Measurements from ENCODE around the gene ATP2A3. TPM values are rescaled to one million over a fixed set of nuclear protein-coding genes. Genes with fewer than 3 reads are reported as not detected.

ATP2A3 gene
- total and polyA plus RNA-seq, 10 donors: 103 to 240 (median 194) TPM

DNA sequence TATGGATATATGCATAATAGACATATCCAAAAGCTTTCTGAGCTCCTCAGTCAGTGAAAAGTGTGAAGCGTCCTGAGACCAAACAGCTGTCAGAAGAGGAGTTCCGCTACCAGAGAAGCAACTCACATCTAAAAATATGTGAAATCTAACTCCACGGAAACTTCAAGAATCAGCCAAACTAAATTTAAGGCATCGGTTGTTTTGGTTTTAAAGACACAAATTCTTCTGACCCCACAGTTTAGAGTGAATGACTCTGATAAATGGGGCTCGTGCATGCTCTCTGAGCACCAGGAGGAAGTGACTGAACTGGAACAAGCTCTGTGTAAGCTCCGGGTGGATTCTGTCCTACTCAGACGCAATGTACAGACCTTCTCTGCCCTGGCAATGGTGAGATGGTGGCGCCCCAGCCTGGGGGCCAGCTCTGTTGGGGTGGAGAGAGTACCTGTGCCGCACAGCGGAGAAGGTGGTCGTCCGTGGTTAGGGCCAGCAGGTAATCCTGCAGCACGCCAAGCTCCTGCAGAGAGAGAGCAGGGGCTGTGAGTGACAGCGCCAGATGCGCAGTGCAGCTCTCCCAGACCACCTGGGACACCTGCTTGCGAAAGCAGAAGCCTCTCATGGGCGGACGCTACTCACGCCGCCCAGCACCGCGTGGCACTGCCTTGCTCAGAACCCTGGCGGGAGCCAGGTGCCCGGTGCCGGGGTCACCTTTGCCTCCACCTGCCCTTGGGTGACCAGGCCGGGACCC is 44.4 kb upstream of the ATP2A3 start:
- TF ChIP-seq POLR2AphosphoS5 (IDR thresholded peaks at IDR 0.05): peak in 2 of 3 donors; percentile 19 to 50
- TF ChIP-seq POLR2A (IDR thresholded peaks at IDR 0.05): no peak
- Histone ChIP-seq H3K36me3 (peaks cover 0 to 89% (median 77%) of the 10 kb centered on the region in 6 donors), H3K27ac (peak overlapping the region in 6 of 8 donors; percentile 17 to 66 (median 38)), H3K4me1 (peaks cover 8 to 42% (median 15%) of the 10 kb centered on the region in 6 donors), H3K27me3 (replicated peaks in 1 of 7) (no peaks in the 10 kb centered on the region), H3K4me3 (no peak overlapping the region), H3K9me3 (no peaks in the 10 kb centered on the region)
- intact Hi-C loops (cut with DNase I; ENCODE audit: low total_unique reads): loop anchor here (10.0 kb wide), 1 partner anchor 144 kb away; no protein-coding TSS in a partner anchor
- no peak for DNase-seq
- WGBS, 5 donors: 81 to 92% (median 87%) methylated on average over 16 to 26 of the region's 26 CpGs

DNA sequence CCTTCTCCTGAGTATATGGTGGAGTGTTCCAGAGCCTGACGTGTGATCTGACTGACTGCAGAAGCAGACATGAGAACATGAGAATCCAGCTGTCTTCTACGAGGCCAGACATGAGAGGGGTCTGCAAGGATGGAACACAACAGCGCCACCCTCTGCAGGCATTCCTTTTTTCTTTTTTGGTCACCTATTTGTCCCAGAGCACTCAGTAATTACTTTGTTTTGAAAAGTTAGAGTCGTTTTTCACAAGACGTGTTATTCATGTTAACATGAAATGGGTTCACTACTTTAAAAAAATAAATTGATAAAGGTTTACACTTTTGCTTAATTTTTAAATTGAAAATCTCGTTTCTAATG is 43.8 kb upstream of the ATP2A3 start:
- no peak overlapping the region for H3K4me3 ChIP-seq
- intact Hi-C loops (cut with DNase I; ENCODE audit: low total_unique reads): loop anchor here (10.0 kb wide), 1 partner anchor 143 kb away; no protein-coding TSS in a partner anchor
- 68 to 84% (median 79%) methylated on average over 6 of the region's 6 CpGs for WGBS, 5 donors
- TF ChIP-seq POLR2A (IDR thresholded peaks at IDR 0.05): no peak
- TF ChIP-seq, protein P1, sequence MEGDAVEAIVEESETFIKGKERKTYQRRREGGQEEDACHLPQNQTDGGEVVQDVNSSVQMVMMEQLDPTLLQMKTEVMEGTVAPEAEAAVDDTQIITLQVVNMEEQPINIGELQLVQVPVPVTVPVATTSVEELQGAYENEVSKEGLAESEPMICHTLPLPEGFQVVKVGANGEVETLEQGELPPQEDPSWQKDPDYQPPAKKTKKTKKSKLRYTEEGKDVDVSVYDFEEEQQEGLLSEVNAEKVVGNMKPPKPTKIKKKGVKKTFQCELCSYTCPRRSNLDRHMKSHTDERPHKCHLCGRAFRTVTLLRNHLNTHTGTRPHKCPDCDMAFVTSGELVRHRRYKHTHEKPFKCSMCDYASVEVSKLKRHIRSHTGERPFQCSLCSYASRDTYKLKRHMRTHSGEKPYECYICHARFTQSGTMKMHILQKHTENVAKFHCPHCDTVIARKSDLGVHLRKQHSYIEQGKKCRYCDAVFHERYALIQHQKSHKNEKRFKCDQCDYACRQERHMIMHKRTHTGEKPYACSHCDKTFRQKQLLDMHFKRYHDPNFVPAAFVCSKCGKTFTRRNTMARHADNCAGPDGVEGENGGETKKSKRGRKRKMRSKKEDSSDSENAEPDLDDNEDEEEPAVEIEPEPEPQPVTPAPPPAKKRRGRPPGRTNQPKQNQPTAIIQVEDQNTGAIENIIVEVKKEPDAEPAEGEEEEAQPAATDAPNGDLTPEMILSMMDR (IDR thresholded peaks at IDR 0.05 in 8 of 11, conservative IDR thresholded peaks at IDR 0.05 in 3 of 11): no peak
- no peak for TF ChIP-seq POLR2AphosphoS5 (IDR thresholded peaks at IDR 0.05)
- peaks cover 8 to 48% (median 18%) of the 10 kb centered on the region in 6 donors for H3K4me1 ChIP-seq
- H3K9me3 ChIP-seq: no peaks in the 10 kb centered on the region
- H3K36me3 ChIP-seq: peaks cover 0 to 83% (median 72%) of the 10 kb centered on the region in 6 donors
- H3K27ac ChIP-seq: peak overlapping the region in 5 of 8 donors; percentile 2 to 49 (median 19)
- DNase-seq: no peak
- no peaks in the 10 kb centered on the region for H3K27me3 ChIP-seq (replicated peaks in 1 of 7)

DNA sequence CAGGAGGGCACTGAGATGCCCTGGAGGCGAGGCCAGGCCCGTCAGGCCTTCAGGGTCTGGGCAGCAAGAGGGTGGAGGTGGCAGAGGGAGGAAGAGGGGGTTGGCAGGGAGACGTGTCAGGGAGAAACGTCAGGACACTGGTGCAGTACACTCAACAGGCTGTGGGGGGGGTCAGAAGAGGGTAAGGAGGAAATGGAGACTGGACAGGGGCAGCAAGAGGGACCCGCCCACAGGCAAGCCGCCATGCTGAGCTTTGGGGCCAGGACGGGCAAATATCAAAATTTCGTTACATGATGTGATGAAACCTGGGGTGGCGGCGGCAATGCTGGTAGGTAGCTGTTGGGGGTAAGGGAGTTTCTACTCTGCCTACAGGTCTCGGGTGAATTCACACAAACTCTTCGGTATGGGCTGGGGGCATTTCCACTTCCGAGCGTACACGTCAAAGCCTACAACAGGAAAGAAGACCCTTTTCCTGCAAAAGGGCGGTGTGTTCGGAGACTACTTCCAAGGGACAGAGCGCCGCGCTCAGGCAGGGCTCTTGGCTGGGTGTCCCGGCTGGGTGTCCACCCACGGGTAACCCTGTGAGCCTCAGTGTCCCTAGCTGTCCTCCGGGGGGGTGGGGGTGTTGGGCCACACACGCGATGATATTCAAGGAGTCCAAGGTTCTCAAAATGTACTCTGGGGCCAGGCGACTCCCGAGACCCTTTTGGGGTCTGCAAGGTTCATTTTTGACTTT is 43.3 kb upstream of the ATP2A3 start:
- peak overlapping the region in 5 of 8 donors; percentile 2 to 49 (median 19) for H3K27ac ChIP-seq
- H3K36me3 ChIP-seq: peaks cover 0 to 78% (median 66%) of the 10 kb centered on the region in 6 donors
- no peak for DNase-seq
- H3K27me3 ChIP-seq (replicated peaks in 1 of 7): no peaks in the 10 kb centered on the region
- WGBS, 5 donors: 83 to 89% (median 87%) methylated on average over 27 of the region's 27 CpGs
- intact Hi-C loops (cut with DNase I; ENCODE audit: low total_unique reads): loop anchor here (10.0 kb wide), 1 partner anchor 143 kb away; no protein-coding TSS in a partner anchor
- no peak overlapping the region for H3K4me3 ChIP-seq
- no peaks in the 10 kb centered on the region for H3K9me3 ChIP-seq
- TF ChIP-seq POLR2AphosphoS5 (IDR thresholded peaks at IDR 0.05): peak in 1 of 3 donors; percentile 13
- no peak for TF ChIP-seq POLR2A (IDR thresholded peaks at IDR 0.05)
- H3K4me1 ChIP-seq: peaks cover 8 to 53% (median 20%) of the 10 kb centered on the region in 6 donors

DNA sequence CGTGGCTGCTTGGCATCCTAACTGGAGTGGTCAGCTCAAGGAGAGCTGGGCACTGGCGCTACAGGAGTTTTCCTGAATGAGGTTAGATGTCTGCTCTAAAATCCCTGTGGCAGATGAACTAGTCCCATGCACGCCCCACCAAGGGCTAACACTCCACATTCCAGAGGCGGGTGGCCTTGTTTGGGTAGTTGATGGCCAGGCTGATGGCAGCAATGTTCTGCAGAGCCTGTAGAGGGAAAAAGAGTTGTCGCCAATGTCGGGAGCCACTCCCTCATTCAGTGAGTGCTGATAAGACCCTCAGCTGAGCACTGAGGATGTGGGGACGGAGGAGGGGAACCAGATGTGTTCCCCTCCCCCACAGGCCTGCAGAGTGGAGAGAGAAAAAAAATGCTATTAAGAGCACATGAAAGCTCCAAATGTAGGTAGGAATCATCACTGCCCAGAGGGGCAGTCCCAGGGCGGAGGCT is 42.5 kb upstream of the ATP2A3 start:
- no peak for DNase-seq
- peaks cover 10 to 61% (median 26%) of the 10 kb centered on the region in 6 donors for H3K4me1 ChIP-seq
- H3K4me3 ChIP-seq: no peak overlapping the region
- no peak for TF ChIP-seq POLR2AphosphoS5 (IDR thresholded peaks at IDR 0.05)
- H3K27ac ChIP-seq: peak overlapping the region in 1 of 8 donors; percentile 44
- peaks cover 0 to 71% (median 59%) of the 10 kb centered on the region in 6 donors for H3K36me3 ChIP-seq
- 65 to 78% (median 72%) methylated on average over 7 to 8 of the region's 8 CpGs for WGBS, 5 donors
- intact Hi-C loops (cut with DNase I; ENCODE audit: low total_unique reads): loop anchor here (10.0 kb wide), 1 partner anchor 142 kb away; no protein-coding TSS in a partner anchor
- H3K9me3 ChIP-seq: no peaks in the 10 kb centered on the region
- H3K27me3 ChIP-seq (replicated peaks in 1 of 7): no peaks in the 10 kb centered on the region

DNA sequence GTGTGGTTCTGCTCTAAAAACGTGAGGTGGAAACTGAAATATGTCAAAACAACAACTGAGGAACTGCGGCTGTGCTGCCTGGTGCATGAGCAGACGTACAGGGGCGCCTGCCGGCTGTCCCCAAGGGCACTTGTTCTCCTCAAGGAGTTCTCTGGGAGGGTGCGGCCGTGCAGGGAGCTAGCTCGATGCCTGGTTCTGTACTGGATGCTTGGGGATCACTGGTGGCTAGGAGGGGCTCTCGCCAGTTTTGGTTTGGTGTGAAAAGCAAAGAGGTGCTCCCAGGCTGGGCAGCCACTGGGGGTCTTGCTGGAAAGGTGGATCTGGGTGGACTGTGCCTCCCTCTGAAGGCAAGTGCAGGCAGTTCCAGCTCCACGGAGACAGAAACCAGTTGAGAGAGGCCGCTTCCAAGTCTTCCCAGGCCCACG is 41.9 kb upstream of the ATP2A3 start:
- H3K9me3 ChIP-seq: no peaks in the 10 kb centered on the region
- WGBS, 5 donors: 75 to 89% (median 87%) methylated on average over 11 to 12 of the region's 12 CpGs
- H3K4me3 ChIP-seq: no peak overlapping the region
- DNase-seq: no peak
- intact Hi-C loops (cut with DNase I; ENCODE audit: low total_unique reads): loop anchor here (10.0 kb wide), 1 partner anchor 141 kb away; no protein-coding TSS in a partner anchor
- peaks cover 0 to 65% (median 55%) of the 10 kb centered on the region in 6 donors for H3K36me3 ChIP-seq
- TF ChIP-seq, protein P1 (IDR thresholded peaks at IDR 0.05 in 8 of 11, conservative IDR thresholded peaks at IDR 0.05 in 3 of 11): peak in 1 of 11 experiments; percentile 12
- TF ChIP-seq POLR2AphosphoS5 (IDR thresholded peaks at IDR 0.05) (no peak), POLR2A (IDR thresholded peaks at IDR 0.05) (no peak)
- H3K27ac ChIP-seq: no peak overlapping the region
- H3K4me1 ChIP-seq: peaks cover 10 to 66% (median 26%) of the 10 kb centered on the region in 6 donors
- no peaks in the 10 kb centered on the region for H3K27me3 ChIP-seq (replicated peaks in 1 of 7)
